Measurements from ENCODE around the gene LMX1A.

DNA sequence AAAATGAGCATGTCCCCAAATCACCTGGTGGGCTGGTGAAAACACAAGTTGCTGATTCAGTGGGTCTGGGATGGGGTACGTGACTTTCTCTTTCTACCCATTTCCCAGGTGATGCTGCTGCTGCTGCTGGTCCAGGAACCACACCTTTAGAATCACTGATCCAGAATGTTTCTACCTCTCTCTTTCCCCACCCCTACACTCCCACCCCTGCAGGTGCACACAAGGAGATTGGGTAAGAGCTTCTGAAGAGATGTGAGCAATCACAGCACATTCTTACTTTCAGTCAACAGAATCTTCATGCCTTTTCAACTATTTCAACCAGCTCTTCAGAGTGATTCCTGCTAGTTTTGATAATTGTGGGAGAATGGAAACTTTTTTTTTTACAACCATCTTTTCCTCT lies 130.9 kb downstream of the LMX1A start:
- TF ChIP-seq, protein P1, sequence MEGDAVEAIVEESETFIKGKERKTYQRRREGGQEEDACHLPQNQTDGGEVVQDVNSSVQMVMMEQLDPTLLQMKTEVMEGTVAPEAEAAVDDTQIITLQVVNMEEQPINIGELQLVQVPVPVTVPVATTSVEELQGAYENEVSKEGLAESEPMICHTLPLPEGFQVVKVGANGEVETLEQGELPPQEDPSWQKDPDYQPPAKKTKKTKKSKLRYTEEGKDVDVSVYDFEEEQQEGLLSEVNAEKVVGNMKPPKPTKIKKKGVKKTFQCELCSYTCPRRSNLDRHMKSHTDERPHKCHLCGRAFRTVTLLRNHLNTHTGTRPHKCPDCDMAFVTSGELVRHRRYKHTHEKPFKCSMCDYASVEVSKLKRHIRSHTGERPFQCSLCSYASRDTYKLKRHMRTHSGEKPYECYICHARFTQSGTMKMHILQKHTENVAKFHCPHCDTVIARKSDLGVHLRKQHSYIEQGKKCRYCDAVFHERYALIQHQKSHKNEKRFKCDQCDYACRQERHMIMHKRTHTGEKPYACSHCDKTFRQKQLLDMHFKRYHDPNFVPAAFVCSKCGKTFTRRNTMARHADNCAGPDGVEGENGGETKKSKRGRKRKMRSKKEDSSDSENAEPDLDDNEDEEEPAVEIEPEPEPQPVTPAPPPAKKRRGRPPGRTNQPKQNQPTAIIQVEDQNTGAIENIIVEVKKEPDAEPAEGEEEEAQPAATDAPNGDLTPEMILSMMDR (conservative IDR thresholded peaks at IDR 0.05) = no peak
- no peak for TF ChIP-seq ZFX (IDR thresholded peaks at IDR 0.05)
